Adrenal gland (tissue), 12 donors: ENCODE results near the gene ARHGEF25. TPM values are rescaled to one million over a fixed set of nuclear protein-coding genes. Genes with fewer than 3 reads are reported as not detected.
A peak's percentile ranks its signal among the peaks of the same experiment; 100 is the strongest.

Experiments
- DNase-seq, 7 donors: peaks; one replicate each; pipeline ENCODE4 v3.0.0-alpha.2; 2019 to 2020
- H3K27ac ChIP-seq, 5 donors: fragments of 200-600 bp; sonication (generic) in 4 of 5; 1 replicate in 3 of 5; 2 replicates in 2 of 5; pipeline versions ENCODE4 v1.5.1 to v1.8.0; 2016 to 2020; ENCODE audit warnings: mild to moderate bottlenecking in 1 of 5
- H3K27me3 ChIP-seq: fragments of 200-600 bp; 2 replicates; pipeline ENCODE4 v1.8.0; 2021
- H3K36me3 ChIP-seq, 2 donors: fragments of 200-600 bp; replicated peaks in 1 of 2; 1 replicate in 1 of 2; 2 replicates in 1 of 2; pipeline versions ENCODE4 v1.5.1 to v1.8.0; 2018 to 2022
- H3K4me1 ChIP-seq, 2 donors: fragments of 200-600 bp; replicated peaks in 1 of 2; 1 replicate in 1 of 2; 2 replicates in 1 of 2; pipeline versions ENCODE4 v1.5.1 to v1.8.0; 2018 to 2021
- H3K4me3 ChIP-seq, 4 donors: fragments of 200-600 bp; sonication (generic) in 3 of 4; one replicate each; pipeline ENCODE4 v1.5.1; 2016 to 2018
- H3K9me3 ChIP-seq, 3 donors: fragments of 200-600 bp; sonication (generic) in 1 of 3; replicated peaks in 1 of 3; 1 replicate in 2 of 3; 2 replicates in 1 of 3; pipeline versions ENCODE4 v1.5.1 to v1.8.0; 2016 to 2021
- CTCF ChIP-seq, 6 experiments: fragments of 450-650 bp in 4 of 6; fragments of 200-600 bp in 2 of 6; sonication (generic) in 1 of 6; IDR thresholded peaks; 1 replicate in 5 of 6; 2 replicates in 1 of 6; pipeline versions ENCODE4 v1.5.1 to v1.8.0; 2016 to 2021; ENCODE audit warnings: antibody characterized with exemption in 6 of 6, mild to moderate bottlenecking in 2 of 6, moderate library complexity in 1 of 6
- POLR2A ChIP-seq, 2 donors: fragments of 450-650 bp; IDR thresholded peaks; one replicate each; pipeline ENCODE4 v1.6.1; 2017; ENCODE audit warnings: antibody characterized with exemption in 2 of 2, mild to moderate bottlenecking in 2 of 2, moderate library complexity in 1 of 2
- WGBS, 4 donors: extraction: QIAGEN DNeasy Blood & Tissue Kit in 2 of 4; methylation state at CpG; one replicate each; pipeline versions ENCODE4 v1.1.5 to v1.1.7; 2013 to 2017; 5-methylcytosine and 5-hydroxymethylcytosine counted together
- intact Hi-C, 2 donors: fragments of 100-400 bp; cut with DNase I; formaldehyde crosslinking; loops; one replicate each; pipeline versions ENCODE4 v1.14.1 to v1.15.0; 2022 to 2023
- polyA plus RNA-seq, 3 donors: library from polyadenylated mRNA; stranded (reverse); fragments of 200-250 nt in 2 of 3; fragments of 350-450 nt in 1 of 3; fragmentation: Illumina TruSeq in 1 of 3; extraction: RNeasy Lipid Tissue Mini Kit (QIAGEN cat#74804) in 1 of 3; gene quantifications; one replicate each; pipeline ENCODE4 v1.2.3, GENCODE V29; 2013 to 2014
- total RNA-seq, 9 donors: library from RNA; depleted of rRNA in 4 of 9; stranded (reverse); fragments of >200 nt in 4 of 9; fragments of 120-200 nt in 1 of 9; fragmentation: NEBNext Ultra II Directional in 1 of 9; extraction: Animal tissue kit (Norgen Biotek cat#: 25700) in 1 of 9; gene quantifications; one replicate each; pipeline versions ENCODE4 v1.1.0 to v1.2.4, GENCODE V29; 2013 to 2023
- donor health status: healthy with polysubstance abuse.
- donor health status: Bipolar disorder and iron deficiency.
- donor health status: DM: yes; HTN: yes; CAD: no.
- donor health status: DM: no; HTN: no; CAD: no.
- donor health status: DM: no; HTN: no; CAD: no.
- donor health status: DM: yes; HTN: yes; CAD: no.

Gene ARHGEF25
- total and polyA plus RNA-seq, 12 donors = 4.9 to 86.4 (median 9.9) TPM

DNA sequence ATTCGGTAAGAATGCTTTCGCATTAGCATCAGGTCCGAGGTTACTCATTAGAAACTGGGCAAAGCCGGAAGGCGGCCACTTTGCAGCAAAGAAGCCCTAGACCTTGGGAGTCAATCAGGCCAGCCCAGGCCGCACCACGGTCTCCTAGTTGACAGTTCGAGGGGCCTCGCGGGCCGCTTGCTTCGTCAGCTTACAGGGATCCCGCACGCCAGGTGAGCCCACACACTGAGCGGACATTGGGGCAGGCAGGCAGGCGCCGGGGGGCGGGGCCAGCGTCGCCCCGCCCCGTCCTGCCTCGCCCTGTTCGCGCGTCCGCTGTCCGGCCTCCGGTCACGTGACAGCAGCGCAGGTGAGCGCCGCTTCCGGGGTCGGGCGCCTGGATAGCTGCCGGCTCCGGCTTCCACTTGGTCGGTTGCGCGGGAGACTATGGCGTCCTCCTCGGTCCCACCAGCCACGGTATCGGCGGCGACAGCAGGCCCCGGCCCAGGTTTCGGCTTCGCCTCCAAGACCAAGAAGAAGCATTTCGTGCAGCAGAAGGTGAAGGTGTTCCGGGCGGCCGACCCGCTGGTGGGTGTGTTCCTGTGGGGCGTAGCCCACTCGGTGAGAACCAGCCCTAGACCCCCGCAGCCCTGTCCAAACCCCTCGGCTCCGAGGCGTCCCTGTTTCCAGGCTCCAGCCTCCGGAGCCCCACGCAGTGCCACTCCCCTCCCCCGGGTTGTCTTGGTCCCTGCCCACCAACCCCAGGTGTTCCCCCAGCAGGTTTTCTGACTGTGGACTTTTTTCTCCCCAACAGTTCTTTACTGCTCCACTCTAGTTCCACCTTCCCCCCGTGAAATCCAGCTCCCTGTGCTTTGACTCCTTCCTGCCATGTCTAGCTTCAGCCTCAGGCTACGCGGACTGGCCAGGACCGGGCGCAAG is 20.1 kb upstream of the ARHGEF25 start, which contains the start of gene PIP4K2C:
PIP4K2C (plus strand) TSS at position 329 of the 918 bp plus-strand sequence; CDS start at position 427, 98 bp downstream.
- Histone ChIP-seq H3K36me3 (peaks cover 0 to 7% of the 10 kb centered on the region in 2 donors), H3K9me3 (no peaks in the 10 kb centered on the region), H3K4me1 (peaks cover 7 to 14% of the 10 kb centered on the region in 2 donors), H3K27me3 (no peaks in the 10 kb centered on the region), H3K4me3 (peak within 1 kb of the TSS; percentile 75 to 97 (median 87)), H3K27ac (peak within 1 kb of the TSS in 4 of 5 donors; percentile 49 to 79 (median 66))
- WGBS, 4 donors = 1 to 2% (median 1%) methylated on average over 17 to 69 of the region's 69 CpGs
- TF ChIP-seq CTCF (IDR thresholded peaks at IDR 0.05) (no peak), POLR2A (IDR thresholded peaks at IDR 0.05) (peak; percentile 19 to 23)
- intact Hi-C loops = no loop called here
- DNase-seq = peak; percentile 69 to 83 (median 80)

- intact Hi-C loops = no loop called here
- Histone ChIP-seq H3K27me3 (no peaks in the 10 kb centered on the region), H3K27ac (peak overlapping the region in 1 of 5 donors; percentile 49)
Observed at GRCh38 chr12:57591782-57592325, 19.4 kb upstream of the ARHGEF25 start.

GRCh38 chr12:57592551-57593165 is 18.6 kb upstream of the ARHGEF25 start:
- TF ChIP-seq CTCF (IDR thresholded peaks at IDR 0.05) = no peak
- TF ChIP-seq POLR2A (IDR thresholded peaks at IDR 0.05) = no peak
- Histone ChIP-seq H3K4me3 (no peak overlapping the region), H3K9me3 (no peaks in the 10 kb centered on the region), H3K27me3 (no peaks in the 10 kb centered on the region), H3K4me1 (peaks cover 7 to 14% of the 10 kb centered on the region in 2 donors), H3K27ac (no peak overlapping the region), H3K36me3 (peaks cover 0 to 9% of the 10 kb centered on the region in 2 donors)
- DNase-seq = no peak
- 75 to 85% (median 76%) methylated on average over 2 of the region's 2 CpGs for WGBS, 4 donors
- intact Hi-C loops = no loop called here

More at GRCh38 chr12:57591782-57592325, 19.4 kb upstream of the ARHGEF25 start:
- Histone ChIP-seq H3K4me3 (peak overlapping the region; percentile 75 to 97 (median 87)), H3K36me3 (peaks cover 0 to 7% of the 10 kb centered on the region in 2 donors), H3K4me1 (peaks cover 7 to 14% of the 10 kb centered on the region in 2 donors), H3K9me3 (no peaks in the 10 kb centered on the region)
- WGBS, 4 donors = 40 to 51% (median 46%) methylated on average over 10 of the region's 10 CpGs
- DNase-seq = no peak
- TF ChIP-seq CTCF (IDR thresholded peaks at IDR 0.05) = no peak
- no peak for TF ChIP-seq POLR2A (IDR thresholded peaks at IDR 0.05)

DNA sequence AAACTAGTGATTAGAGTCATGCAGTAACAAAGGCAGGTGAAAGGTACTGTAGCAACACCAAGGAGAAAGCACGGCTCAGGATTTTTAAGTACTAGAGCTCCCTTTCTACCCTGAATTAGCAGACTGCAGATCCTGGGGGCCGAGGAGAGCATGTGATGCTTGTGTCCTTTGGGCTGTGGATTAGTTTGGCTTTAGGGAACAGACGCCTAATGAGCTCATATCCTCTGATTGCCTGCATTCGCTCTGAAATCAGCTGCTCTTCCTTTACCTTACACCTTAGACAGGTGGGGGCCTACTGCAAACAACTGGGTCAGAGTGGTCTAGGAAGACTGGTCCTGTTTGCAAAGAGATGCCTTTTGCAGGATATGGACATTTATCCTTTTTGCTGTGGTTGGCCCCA is 18.0 kb upstream of the ARHGEF25 start:
- 89 to 94% (median 92%) methylated on average over 4 of the region's 4 CpGs for WGBS, 4 donors
- peaks cover 7 to 14% of the 10 kb centered on the region in 2 donors for H3K4me1 ChIP-seq
- no peak overlapping the region for H3K4me3 ChIP-seq
- DNase-seq = no peak
- no peaks in the 10 kb centered on the region for H3K27me3 ChIP-seq
- TF ChIP-seq CTCF (IDR thresholded peaks at IDR 0.05) = no peak
- no peak for TF ChIP-seq POLR2A (IDR thresholded peaks at IDR 0.05)
- intact Hi-C loops = no loop called here
- no peak overlapping the region for H3K27ac ChIP-seq
- peaks cover 0 to 14% of the 10 kb centered on the region in 2 donors for H3K36me3 ChIP-seq
- H3K9me3 ChIP-seq = no peaks in the 10 kb centered on the region
